Esophagus squamous epithelium (tissue), 4 donors: ENCODE results near the gene ZP3.
"Not testable (repeated sequence)": the region's sequence is repeated elsewhere in the genome, so short reads cannot be mapped to it uniquely, and the experiment has no call there.

Experiments used
- CTCF ChIP-seq, 6 experiments: fragments of 450-650 bp in 4 of 6; fragments of 200-600 bp in 2 of 6; sonication (generic) in 2 of 6; IDR thresholded peaks; one replicate each; pipeline ENCODE4 v1.5.1; 2016 to 2019; ENCODE audit warnings: antibody characterized with exemption in 6 of 6, mild to moderate bottlenecking in 4 of 6, moderate library complexity in 4 of 6
- POLR2A ChIP-seq, 4 donors: fragments of 450-650 bp; IDR thresholded peaks; one replicate each; pipeline ENCODE4 v1.6.1; 2017; ENCODE audit warnings: antibody characterized with exemption in 4 of 4, mild to moderate bottlenecking in 4 of 4, moderate library complexity in 3 of 4

- not testable (repeated sequence) for TF ChIP-seq CTCF, POLR2A (IDR thresholded peaks at IDR 0.05)
Observed at GRCh38 chr7:76464959-76465358, 40.2 kb downstream of the ZP3 start.
